Right renal pelvis (tissue), 4 donors: ENCODE data around the gene PCDHB16. TPM values are rescaled to one million over a fixed set of nuclear protein-coding genes. Genes with fewer than 3 reads are reported as not detected.
"Not testable (repeated sequence)": the region's sequence is repeated elsewhere in the genome, so short reads cannot be mapped to it uniquely, and the experiment has no call there.

Source experiments
- DNase-seq, 4 donors: peaks; one replicate each; pipeline ENCODE4 v3.0.0-alpha.2; 2013; ENCODE audit warnings: low read depth in 4 of 4, low spot score in 3 of 4, missing footprints in 1 of 4
- polyA plus RNA-seq, 4 donors: library from polyadenylated mRNA; unstranded; fragments of 120-200 nt; gene quantifications; one replicate each; pipeline ENCODE4 v1.2.1, GENCODE V29; 2013; ENCODE audit not compliant: insufficient read length in 4 of 4

The PCDHB16 gene
- polyA plus RNA-seq: 1 to 10 TPM; 3.5 to 7.7 (median 5.2) TPM

- no peak for DNase-seq
Measured at GRCh38 chr5:141182248-141182647, at the start of gene PCDHB16. Gene PCDHB16, plus strand, starts transcription at chr5:141182387. Its CDS starts 173 bp downstream, at chr5:141182560.

DNA sequence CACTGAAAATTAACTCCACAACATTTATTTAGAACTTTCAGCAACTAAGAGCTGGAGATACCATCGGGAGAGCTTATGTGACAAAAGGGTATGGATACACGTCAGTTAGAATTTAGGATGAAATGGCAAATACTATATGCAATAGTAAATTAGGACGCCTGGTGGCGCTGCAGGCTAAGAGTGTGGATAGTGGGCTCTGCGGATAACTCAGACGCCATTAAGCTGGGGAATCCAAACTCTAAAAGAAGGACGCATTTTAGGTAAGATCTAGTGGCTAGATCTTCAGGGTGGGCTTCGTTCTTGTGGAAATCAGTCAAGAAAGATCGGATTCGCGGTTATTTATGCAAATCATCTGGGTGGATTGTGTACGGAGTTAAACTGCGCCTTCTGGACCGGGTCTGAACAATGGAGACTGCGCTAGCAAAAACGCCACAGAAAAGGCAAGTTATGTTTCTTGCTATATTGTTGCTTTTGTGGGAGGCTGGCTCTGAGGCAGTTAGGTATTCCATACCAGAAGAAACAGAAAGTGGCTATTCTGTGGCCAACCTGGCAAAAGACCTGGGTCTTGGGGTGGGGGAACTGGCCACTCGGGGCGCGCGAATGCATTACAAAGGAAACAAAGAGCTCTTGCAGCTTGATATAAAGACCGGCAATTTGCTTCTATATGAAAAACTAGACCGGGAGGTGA, 47.0 kb upstream of the PCDHB16 start, which contains the start of gene PCDHB5:
TSS of gene PCDHB5 (plus strand) at position 177 of the 688 bp plus-strand sequence. CDS start at position 406, 229 bp downstream.
- DNase-seq: no peak

DNA sequence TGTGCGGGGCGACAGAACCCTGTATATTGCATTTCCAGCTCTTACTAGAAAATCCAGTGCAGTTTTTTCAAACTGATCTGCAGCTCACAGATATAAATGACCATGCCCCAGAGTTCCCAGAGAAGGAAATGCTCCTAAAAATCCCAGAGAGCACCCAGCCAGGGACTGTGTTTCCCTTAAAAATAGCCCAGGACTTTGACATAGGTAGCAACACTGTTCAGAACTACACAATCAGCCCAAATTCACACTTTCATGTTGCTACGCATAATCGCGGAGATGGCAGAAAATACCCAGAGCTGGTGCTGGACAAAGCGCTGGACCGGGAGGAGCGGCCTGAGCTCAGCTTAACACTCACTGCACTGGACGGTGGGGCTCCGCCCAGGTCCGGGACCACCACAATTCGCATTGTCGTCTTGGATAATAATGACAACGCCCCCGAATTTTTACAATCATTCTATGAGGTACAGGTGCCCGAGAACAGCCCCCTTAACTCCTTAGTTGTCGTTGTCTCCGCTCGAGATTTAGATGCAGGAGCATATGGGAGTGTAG, 46.4 kb upstream of the PCDHB16 start:
- DNase-seq: no peak

GRCh38 chr5:141137346-141137745, 44.8 kb upstream of the PCDHB16 start:
- not testable (repeated sequence) for DNase-seq

DNA sequence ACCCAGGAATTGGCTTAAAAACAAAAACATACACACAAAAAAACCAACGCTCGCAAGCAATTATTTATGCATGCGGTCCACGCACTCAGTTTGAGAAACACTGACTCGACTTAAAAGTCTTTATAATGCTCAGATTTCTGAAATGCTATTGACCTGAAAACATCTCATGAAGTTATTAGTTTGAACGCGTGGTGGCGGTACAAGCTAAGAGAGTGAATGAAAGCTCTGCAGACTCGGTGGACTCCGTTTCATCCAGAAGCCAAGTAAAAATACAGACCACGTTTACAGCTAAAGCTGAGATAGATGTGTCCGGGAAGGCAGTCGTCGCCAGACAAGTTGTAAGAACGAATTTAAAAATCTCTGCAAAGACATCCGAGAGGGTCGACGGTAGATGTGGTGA, 32.4 kb upstream of the PCDHB16 start, which contains the start of gene PCDHB6:
TSS of gene PCDHB6 (plus strand) at position 246 of the 400 bp plus-strand sequence. CDS start 201 bp downstream, outside the sequence.
- DNase-seq: peak in 1 of 4 donors; percentile 5

GRCh38 chr5:141150224-141150992, 31.8 kb upstream of the PCDHB16 start:
- DNase-seq: no peak

DNA sequence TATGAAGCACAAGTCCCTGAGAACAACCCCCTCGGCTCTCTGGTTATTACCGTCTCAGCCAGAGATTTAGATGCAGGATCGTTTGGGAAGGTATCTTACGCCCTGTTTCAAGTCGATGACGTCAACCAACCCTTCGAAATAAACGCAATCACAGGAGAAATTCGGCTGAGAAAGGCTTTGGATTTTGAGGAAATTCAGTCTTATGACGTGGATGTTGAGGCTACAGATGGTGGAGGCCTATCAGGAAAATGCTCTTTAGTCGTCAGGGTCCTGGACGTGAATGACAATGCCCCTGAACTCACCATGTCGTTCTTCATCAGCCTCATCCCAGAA, 31.2 kb upstream of the PCDHB16 start:
- DNase-seq: no peak

DNA sequence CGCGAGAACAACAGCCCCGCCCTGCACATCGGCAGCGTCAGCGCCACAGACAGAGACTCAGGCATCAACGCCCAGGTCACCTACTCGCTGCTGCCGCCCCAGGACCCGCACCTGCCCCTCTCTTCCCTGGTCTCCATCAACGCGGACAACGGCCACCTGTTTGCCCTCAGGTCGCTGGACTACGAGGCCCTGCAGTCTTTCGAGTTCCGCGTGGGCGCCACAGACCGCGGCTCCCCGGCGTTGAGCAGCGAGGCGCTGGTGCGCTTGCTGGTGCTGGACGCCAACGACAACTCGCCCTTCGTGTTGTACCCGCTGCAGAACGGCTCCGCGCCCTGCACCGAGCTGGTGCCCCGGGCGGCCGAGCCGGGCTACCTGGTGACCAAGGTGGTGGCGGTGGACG, 30.6 kb upstream of the PCDHB16 start:
- DNase-seq: not testable (repeated sequence)

DNA sequence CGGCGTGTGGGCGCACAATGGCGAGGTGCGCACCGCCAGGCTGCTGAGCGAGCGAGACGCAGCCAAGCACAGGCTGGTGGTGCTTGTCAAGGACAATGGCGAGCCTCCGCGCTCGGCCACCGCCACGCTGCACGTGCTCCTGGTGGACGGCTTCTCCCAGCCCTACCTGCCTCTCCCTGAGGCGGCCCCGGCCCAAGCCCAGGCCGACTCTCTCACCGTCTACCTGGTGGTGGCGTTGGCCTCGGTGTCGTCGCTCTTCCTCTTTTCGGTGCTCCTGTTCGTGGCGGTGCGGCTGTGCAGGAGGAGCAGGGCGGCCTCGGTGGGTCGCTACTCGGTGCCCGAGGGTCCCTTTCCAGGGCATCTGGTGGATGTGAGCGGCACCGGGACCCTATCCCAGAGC, 30.1 kb upstream of the PCDHB16 start:
- DNase-seq: not testable (repeated sequence)

DNA sequence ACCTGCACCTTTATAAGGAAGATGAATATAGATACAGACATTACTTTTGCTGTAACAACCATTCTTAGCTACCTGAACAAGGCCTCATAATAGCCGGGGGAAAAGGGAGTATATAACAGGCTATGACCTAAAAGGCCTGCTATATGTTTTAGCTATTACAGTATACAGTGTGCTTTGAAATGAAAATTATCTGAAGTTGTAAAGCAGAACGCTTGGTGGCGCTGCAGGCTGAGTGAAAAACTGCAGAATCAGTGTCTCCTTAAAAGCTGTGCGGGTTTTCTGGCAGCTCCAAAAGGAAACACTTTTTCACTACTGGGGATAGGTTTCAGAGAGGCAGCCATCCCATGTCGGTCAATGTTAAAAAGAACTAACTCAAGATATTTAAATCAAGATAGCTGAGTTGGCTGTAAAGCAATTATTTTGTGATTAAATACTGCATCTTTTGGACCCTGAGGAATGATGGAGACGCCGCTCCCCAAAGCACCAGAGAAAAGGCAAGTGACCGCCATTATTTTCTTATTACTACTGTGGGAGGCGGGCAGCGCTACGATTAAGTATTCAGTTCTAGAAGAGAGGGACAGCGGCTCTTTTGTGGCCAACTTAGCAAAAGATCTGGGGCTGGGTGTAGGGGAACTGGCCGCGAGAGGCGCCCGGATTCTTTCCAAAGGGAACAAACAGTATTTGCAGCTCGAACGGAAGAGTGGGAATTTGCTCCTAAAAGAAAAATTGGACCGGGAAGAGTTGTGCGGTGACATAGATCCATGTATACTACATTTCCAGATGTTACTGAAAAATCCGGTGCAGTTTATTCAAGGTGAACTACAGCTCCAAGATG, 26.4 kb upstream of the PCDHB16 start:
- DNase-seq: no peak

- DNase-seq: not testable (repeated sequence)
Measured at GRCh38 chr5:141157356-141157755, 24.8 kb upstream of the PCDHB16 start.

GRCh38 chr5:141157901-141158300, 24.3 kb upstream of the PCDHB16 start:
- not testable (repeated sequence) for DNase-seq

- peak in 1 of 4 donors; percentile 30 for DNase-seq
Measured at GRCh38 chr5:141172381-141173204, 9.6 kb upstream of the PCDHB16 start, which contains the start of gene PCDHB7. Gene PCDHB7, plus strand, starts transcription at chr5:141172644. Its CDS starts 192 bp downstream, at chr5:141172836.

GRCh38 chr5:141174291-141175104, 7.7 kb upstream of the PCDHB16 start:
- not testable (repeated sequence) for DNase-seq

DNA sequence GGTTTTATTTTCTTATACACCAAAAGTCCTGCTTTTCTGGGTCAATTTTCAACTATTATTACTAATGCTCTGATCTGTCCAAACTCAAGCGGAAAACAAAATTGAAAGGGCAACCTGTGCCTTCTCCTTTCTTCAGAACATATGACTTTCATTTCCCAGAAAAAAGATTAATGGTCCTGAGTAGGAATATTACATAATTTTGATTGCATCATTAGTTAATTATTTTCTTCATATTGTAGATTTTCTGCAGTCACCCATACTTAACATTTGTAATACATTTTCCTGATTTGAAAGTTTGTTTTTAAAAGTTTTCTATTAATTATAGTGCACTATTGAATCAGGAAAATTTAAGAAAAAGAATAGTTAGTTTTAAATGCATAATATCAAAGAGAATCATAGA, 6.3 kb upstream of the PCDHB16 start:
- DNase-seq: no peak

DNA sequence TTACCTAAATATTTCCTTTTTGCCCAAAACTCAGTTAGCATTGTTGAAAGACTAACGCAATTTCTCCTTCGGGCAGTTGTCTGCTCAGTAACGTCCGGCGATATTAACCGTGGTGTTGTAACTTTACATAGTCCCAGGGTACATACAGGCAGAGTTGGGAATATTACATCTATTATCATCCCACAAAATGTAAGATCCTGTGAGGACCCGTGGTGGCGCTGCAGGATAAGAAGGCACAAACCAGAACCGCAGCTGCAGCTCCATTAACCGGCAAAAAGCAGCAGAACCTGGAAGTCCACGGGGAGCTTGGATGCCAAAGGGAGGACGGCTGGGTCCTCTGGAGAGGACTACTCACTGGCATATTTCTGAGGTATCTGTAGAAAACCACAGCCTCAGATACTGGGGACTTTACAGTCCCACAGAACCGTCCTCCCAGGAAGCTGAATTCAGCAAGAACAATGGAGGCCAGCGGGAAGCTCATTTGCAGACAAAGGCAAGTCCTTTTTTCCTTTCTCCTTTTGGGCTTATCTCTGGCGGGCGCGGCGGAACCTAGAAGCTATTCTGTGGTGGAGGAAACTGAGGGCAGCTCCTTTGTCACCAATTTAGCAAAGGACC, 4.5 kb upstream of the PCDHB16 start, which contains the start of gene PCDHB8:
TSS of gene PCDHB8 (plus strand) at position 214 of the 615 bp plus-strand sequence. CDS start at position 459, 245 bp downstream.
- DNase-seq: not testable (repeated sequence)

- not testable (repeated sequence) for DNase-seq
Measured at GRCh38 chr5:141179371-141179770, 2.8 kb upstream of the PCDHB16 start.

DNA sequence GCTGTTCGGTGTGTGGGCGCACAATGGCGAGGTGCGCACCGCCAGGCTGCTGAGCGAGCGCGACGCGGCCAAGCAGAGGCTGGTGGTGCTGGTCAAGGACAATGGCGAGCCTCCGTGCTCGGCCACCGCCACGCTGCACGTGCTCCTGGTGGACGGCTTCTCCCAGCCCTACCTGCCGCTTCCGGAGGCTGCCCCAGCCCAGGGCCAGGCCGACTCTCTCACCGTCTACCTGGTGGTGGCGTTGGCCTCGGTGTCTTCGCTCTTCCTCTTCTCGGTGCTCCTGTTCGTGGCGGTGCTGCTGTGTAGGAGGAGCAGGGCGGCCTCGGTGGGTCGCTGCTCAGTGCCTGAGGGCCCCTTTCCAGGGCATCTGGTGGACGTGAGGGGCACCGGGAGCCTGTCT, 2.3 kb upstream of the PCDHB16 start:
- not testable (repeated sequence) for DNase-seq
